Mammary epithelial cell (primary cell): Measurements from ENCODE around the gene NOL8.

Experiments
- EZH2 ChIP-seq: IDR thresholded peaks from 2 replicates; pipeline ENCODE4 v1.6.1; 2012; ENCODE audit warnings: low read length, inconsistent platforms, borderline replicate concordance
- TF ChIP-seq, protein P1 (sequence below), 2 donors: IDR thresholded peaks in 1 of 2; conservative IDR thresholded peaks in 1 of 2; 2 replicates each; pipeline ENCODE4 v1.5.1; 2011 to 2012; ENCODE audit warnings: inconsistent platforms in 2 of 2, low read length in 2 of 2, mild to moderate bottlenecking in 2 of 2, control low read depth in 1 of 2, low read depth in 1 of 2; ENCODE audit not compliant: insufficient read depth in 1 of 2; ENCODE audit errors: extremely low read depth in 1 of 2

DNA sequence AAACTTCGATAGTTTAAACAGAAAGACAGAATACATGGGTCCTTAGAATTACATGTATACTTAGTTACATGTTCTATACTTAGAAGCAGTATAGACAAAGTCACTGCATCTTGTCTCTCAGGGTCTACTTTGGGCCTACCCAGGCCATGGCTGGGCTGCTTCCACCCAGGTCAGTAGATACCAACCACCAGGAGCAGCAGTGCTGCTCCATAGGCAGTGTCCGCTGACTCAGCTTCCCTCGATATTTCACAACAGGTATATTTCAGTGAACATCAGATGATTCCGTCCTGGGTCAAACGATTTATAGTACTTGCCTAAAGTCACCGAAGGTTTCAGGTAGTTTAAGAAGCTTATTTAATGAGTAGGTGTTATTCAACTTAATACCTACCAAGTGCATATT is 49.6 kb downstream of the NOL8 start:
- TF ChIP-seq, protein P1, sequence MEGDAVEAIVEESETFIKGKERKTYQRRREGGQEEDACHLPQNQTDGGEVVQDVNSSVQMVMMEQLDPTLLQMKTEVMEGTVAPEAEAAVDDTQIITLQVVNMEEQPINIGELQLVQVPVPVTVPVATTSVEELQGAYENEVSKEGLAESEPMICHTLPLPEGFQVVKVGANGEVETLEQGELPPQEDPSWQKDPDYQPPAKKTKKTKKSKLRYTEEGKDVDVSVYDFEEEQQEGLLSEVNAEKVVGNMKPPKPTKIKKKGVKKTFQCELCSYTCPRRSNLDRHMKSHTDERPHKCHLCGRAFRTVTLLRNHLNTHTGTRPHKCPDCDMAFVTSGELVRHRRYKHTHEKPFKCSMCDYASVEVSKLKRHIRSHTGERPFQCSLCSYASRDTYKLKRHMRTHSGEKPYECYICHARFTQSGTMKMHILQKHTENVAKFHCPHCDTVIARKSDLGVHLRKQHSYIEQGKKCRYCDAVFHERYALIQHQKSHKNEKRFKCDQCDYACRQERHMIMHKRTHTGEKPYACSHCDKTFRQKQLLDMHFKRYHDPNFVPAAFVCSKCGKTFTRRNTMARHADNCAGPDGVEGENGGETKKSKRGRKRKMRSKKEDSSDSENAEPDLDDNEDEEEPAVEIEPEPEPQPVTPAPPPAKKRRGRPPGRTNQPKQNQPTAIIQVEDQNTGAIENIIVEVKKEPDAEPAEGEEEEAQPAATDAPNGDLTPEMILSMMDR (conservative IDR thresholded peaks at IDR 0.05 in 1 of 2, IDR thresholded peaks at IDR 0.05 in 1 of 2; ENCODE audit: extremely low read depth in 1 of 2, insufficient read depth in 1 of 2, low read depth in 1 of 2, low read length in 2 of 2): no peak
- no peak for TF ChIP-seq EZH2
